Tongue (tissue), 2 donors: ENCODE data around the gene IL13RA1. TPM values are rescaled to one million over a fixed set of nuclear protein-coding genes. Genes with fewer than 3 reads are reported as not detected.
"Not testable (repeated sequence)": the region's sequence is repeated elsewhere in the genome, so short reads cannot be mapped to it uniquely, and the experiment has no call there.

Source experiments
- DNase-seq: peaks from one replicate; pipeline ENCODE4 v3.0.0-alpha.2; 2015
- total RNA-seq: library from RNA; depleted of rRNA; stranded (reverse); fragments of >200 nt; gene quantifications from one replicate; pipeline ENCODE4 v1.2.3, GENCODE V29; 2014

Gene IL13RA1
- total RNA-seq, result 33.2 TPM

GRCh38 chrX:118726887-118727685 lies at the start of gene IL13RA1:
Gene IL13RA1, plus strand, starts transcription at chrX:118727606. Its CDS starts 33 bp downstream, at chrX:118727639.
- peak; percentile 90 for DNase-seq

DNA sequence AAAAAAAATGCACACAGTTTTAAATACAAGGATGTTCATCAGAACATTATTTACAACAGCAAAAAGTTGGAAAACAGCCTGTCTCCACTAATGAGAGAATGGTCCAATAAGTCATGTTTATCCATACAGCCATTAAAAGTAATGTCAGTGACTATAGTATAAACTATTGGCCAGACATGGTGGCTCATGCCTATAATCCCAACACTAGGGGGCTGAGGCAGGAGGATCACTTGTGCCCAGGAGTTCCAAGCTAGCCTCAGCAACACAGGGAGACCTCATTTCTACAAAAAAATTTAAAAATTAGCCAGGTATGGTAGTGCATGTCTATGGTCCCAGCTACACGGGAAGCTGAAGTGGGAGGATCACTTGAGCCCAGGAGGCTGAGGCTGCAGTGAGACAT lies 48.1 kb upstream of the IL13RA1 start:
- DNase-seq, result no peak

DNA sequence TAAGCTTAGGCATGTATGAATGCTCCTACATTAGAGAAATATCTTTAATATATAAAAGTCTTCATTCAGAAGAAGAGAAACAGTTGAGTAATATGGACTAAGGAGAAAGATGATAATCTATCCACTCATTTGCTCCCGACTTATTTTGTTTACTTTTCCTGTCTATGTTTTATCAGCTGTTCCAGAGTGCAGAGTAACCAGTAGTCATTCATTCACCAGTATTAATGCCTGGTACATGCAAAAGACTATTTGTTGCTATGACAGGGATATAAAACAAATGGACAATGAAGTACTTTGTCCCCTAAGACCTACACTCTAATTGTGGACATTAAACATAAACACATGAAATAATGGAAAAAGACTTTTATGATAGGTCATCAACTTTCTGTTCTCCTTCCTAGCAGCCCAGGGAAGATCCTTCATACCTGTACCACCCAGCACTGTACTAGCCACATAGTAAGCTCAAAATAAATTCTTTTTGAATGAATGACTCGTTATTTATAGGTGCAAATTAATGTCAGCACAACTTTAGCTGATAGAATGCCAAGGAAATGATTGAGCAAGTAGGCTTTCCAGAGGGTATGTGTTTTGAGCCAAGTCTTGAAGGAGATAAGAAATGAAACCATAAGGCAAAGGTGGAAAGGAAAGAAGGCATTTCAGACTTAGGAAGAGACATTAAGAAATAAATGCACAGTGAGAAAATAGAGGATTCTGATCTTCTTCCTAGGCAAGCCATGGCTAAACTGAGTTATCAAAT lies 45.0 kb upstream of the IL13RA1 start:
- no peak for DNase-seq

DNA sequence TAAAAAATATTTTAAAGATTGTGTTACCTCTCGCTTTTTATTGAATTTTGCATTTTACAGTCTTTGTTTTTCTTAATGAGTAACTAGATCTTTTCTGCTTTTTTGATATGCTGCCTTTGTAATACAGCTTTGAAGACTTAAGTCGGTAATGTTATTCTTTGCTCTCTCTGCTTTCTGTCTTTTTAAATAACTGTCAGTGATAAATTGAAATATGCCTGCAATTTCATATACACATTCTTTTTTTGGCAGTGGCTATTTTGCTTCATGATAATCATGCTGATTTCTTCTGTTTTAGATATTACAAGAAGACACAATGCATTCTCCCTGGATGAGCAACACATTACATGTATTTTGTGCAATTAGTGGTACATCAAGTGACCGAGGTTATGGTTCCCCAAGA lies 42.0 kb upstream of the IL13RA1 start:
- no peak for DNase-seq

- DNase-seq, result no peak
Measured at GRCh38 chrX:118688935-118689334, 38.5 kb upstream of the IL13RA1 start.

- no peak for DNase-seq
Measured at GRCh38 chrX:118693843-118694242, 33.6 kb upstream of the IL13RA1 start.

- no peak for DNase-seq
Measured at GRCh38 chrX:118694638-118695037, 32.8 kb upstream of the IL13RA1 start.

- no peak for DNase-seq
Measured at GRCh38 chrX:118698516-118699170, 28.8 kb upstream of the IL13RA1 start.

DNA sequence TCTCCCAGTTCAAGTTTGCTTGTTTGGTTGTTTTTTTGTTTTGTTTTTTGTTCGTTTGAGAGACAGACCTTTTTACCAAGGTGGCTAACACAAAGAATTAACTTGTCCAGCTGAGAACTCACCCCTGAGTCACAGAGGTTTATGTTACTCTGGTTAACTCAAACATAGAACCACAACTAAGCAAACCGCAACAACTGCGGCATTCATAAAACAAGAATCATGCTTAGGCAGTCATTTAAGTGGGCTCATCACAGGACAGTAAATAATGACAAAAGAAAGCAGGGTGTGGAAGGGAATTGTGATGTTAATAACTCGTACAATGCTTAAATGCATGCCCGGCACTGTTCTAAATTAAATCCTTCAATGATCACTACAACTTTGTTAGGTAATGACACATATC lies 24.7 kb upstream of the IL13RA1 start:
- no peak for DNase-seq

GRCh38 chrX:118706681-118707080 lies 20.7 kb upstream of the IL13RA1 start:
- no peak for DNase-seq

GRCh38 chrX:118714521-118714920 lies 12.9 kb upstream of the IL13RA1 start:
- DNase-seq, result no peak

DNA sequence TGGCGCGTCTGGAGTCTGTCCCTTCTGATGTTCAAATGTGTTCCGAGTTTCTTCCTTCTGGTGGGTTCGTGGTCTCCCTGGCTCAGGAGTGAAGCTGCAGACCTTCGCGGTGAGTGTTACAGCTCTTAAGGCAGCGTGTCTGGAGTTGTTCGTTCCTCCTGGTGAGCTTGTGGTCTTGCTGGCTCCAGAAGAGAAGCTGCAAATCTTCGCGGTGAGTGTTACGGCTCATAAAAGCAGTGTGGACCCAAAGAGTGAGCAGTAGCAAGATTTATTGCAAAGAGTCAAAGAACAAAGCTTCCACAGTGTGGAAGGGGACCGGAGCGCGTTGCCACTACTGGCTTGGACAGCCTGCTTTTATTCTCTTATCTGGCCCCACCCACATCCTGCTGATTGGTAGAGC lies 11.5 kb upstream of the IL13RA1 start:
- DNase-seq, result not testable (repeated sequence)

DNA sequence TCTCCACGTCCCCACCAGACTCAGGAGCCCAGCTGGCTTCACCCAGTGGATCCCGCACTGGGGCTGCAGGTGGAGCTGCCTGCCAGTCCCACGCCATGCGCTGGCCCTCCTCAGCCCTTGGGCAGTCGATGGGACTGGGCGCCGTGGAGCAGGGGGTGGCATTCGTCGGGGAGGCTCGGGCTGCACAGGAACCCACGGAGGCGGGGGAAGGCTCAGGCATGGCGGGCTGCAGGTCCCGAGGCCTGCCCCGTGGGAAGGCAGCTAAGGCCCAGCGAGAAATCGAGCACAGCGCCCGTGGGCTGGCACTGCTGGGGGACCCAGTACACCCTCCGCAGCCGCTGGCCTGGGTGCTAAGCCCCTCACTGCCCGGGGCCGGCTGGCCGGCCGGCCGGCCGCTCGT lies 10.6 kb upstream of the IL13RA1 start:
- not testable (repeated sequence) for DNase-seq

- DNase-seq, result no peak
Measured at GRCh38 chrX:118717678-118718391, 9.6 kb upstream of the IL13RA1 start.

DNA sequence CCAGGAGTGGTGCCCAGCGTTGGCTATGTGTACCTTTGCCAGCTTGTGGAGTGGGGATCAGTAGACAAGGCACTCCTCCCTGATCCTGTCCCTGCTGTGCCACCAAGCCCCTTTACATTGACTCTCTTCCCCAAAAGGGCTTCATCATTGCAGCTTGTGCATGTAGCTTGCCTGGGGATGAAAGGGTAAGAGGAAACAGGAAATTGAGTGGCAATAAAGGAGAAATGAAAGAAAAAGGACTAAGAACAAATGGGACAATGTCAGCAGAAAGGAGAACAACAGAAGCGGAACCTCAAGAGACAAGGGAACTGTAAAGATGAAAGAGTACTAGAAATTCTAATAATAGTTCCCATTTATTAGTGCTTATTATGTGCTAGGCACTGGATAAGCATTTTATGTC lies 8.7 kb upstream of the IL13RA1 start:
- DNase-seq, result no peak

DNA sequence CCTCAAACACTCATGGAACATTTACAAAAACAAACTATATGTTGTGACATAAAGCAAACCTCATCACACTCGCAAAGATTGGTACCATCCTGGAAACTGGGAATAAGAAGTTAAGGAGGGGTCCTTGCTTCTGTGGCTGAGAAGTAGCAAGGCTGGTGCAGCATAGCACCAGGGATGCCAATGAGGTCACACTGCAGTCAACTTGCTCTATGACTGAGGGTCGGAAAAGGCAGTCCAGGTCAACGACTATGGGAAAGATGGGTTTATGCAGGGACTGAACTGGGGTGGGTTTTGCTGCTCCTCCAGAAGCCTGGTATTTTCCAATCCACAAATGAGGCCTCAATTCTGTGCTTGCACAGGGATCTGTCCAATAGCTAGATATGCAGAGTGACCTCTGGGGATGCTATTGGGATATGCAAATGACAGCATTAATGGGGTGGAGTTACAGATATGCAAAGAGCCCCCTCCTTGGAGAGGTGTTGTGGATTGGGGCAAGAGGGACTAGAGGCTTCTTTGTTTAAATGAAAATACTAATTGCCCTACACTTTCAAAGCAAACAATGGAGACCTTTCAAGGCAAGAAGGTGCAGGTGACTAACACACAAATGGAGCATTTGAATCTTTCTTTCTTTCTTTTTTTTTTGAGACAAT lies 7.2 kb upstream of the IL13RA1 start:
- DNase-seq, result no peak

DNA sequence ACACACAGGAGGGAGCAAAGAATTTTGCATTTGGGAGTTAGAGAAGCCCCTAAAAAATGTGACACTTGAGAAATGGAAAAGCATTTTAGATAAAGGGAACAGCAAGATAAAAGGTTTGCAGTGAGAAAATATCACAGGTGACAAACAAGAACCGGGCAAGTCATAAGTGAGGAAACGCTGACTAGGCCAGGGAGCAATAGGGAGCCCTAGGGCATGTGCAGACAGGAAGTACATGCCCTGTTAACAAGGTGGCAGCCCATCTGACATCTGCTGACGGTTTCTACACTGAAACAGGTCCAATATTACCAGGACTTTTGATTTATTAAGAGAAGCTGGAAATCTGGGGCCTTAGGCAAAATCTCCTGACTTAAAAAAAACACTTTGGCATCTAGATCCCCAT lies 4.0 kb upstream of the IL13RA1 start:
- DNase-seq, result no peak

- DNase-seq, result no peak
Measured at GRCh38 chrX:118724365-118724764, 3.0 kb upstream of the IL13RA1 start.

GRCh38 chrX:118724775-118725174 lies 2.6 kb upstream of the IL13RA1 start:
- no peak for DNase-seq

DNA sequence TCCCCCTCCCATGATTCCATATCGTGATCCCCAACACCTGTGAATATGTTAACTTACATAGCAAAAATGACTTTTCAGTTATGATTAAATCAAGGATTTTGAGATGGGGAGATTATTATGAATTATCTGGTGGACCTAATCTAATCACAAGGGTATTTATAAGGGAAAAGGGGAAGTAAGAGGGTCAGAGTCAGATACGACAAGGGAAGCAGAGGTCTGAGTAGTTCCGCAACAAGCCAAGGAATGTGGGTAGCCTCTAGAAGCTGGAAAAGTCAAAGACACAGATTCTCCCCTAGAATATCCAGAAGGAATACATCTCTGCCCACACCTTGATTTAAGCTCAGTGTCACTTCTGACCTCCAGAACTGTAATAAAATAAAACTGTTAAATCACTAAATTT lies 1.0 kb upstream of the IL13RA1 start:
- DNase-seq, result no peak

GRCh38 chrX:118727686-118728339 lies 407 bp downstream of the IL13RA1 start:
- peak; percentile 38 for DNase-seq
